GM12878 (cell line): ENCODE data around the gene ZBTB22. TPM values are rescaled to one million over a fixed set of nuclear protein-coding genes. Genes with fewer than 3 reads are reported as not detected.

Experiments used
- ATAC-seq: fragments of 200-7000 bp; cut with Tn5 transposase; 3 replicates; pipeline ENCODE4 v1.9.1; 2020; ENCODE audit warnings: mild to moderate bottlenecking, moderate library complexity
- BruUV-seq: library from RNA; stranded (reverse); fragments of 400-500 nt; replicated peaks from 2 replicates; lab custom pipeline; 2021; lab: Mats Ljungman, UMichigan
- CTCF ChIA-PET: fragments of 300-600 bp; sonication (Branson Sonifier 250); formaldehyde crosslinking; extraction: SDS; loops from one replicate; lab custom pipeline; 2021; ENCODE audit warnings: inconsistent platforms; lab: Yijun Ruan, JAX
- POLR2A ChIA-PET: fragments of 350-600 bp; formaldehyde crosslinking; extraction: SDS; loops from one replicate; lab custom pipeline; 2021; ENCODE audit warnings: inconsistent platforms; lab: Charles Lee
- RAD21 ChIA-PET: fragments of 300-600 bp; sonication (Branson Sonifier 250); formaldehyde crosslinking; loops from one replicate; lab custom pipeline; 2023; ENCODE audit warnings: antibody characterized with exemption; ENCODE audit not compliant: unreplicated experiment; lab: Charles Lee
- SMC1A ChIA-PET: fragments of 300-600 bp; sonication (Branson Sonifier 250); formaldehyde crosslinking; loops from one replicate; lab custom pipeline; 2023; ENCODE audit not compliant: unreplicated experiment, uncharacterized antibody; lab: Charles Lee
- DNase-seq: peaks from one replicate; pipeline ENCODE4 v3.0.0-alpha.2; 2011; ENCODE audit warnings: low read depth, low spot score
- FAIRE-seq: peaks from 3 replicates; lab custom pipeline; 2011; peaks lifted over from hg19 to GRCh38; lab: Jason Lieb, UNC
- H2AFZ ChIP-seq: 2 replicates; pipeline ENCODE4 v1.6.0; 2011; ENCODE audit warnings: low read depth, low read length, control low read depth; ENCODE audit not compliant: control insufficient read depth
- H3K27ac ChIP-seq: 2 replicates; pipeline ENCODE4 v1.5.1; 2011; ENCODE audit warnings: control low read depth; ENCODE audit not compliant: control insufficient read depth, insufficient read depth
- H3K27me3 ChIP-seq, 2 experiments: replicated peaks in 1 of 2; 2 replicates each; pipeline versions ENCODE4 v1.6.0 to v1.6.1; 2011; ENCODE audit warnings: low read length in 1 of 2; ENCODE audit not compliant: control insufficient read depth in 2 of 2, insufficient read depth in 2 of 2
- H3K36me3 ChIP-seq, 2 experiments: 2 replicates each; pipeline ENCODE4 v1.5.1; 2011; ENCODE audit warnings: low read length in 1 of 2; ENCODE audit not compliant: control insufficient read depth in 2 of 2, insufficient read depth in 2 of 2
- H3K4me1 ChIP-seq: 2 replicates; pipeline ENCODE4 v1.6.1; 2011; ENCODE audit warnings: mild to moderate bottlenecking, low read length, moderate library complexity, mixed read lengths; ENCODE audit not compliant: control insufficient read depth, insufficient read depth
- H3K4me2 ChIP-seq: 2 replicates; pipeline ENCODE4 v1.6.0; 2011; ENCODE audit warnings: control low read depth; ENCODE audit not compliant: control insufficient read depth, insufficient read depth
- H3K4me3 ChIP-seq: fragments of 200-600 bp; sonication (generic); 2 replicates; pipeline ENCODE4 v1.5.1; 2016
- H3K79me2 ChIP-seq: 2 replicates; pipeline ENCODE4 v1.6.0; 2011; ENCODE audit warnings: low read length; ENCODE audit not compliant: control insufficient read depth, insufficient read depth
- H3K9ac ChIP-seq: 2 replicates; pipeline ENCODE4 v1.8.0; 2011; ENCODE audit warnings: low read length, control low read depth, mixed read lengths; ENCODE audit not compliant: control insufficient read depth, insufficient read depth
- H3K9me3 ChIP-seq: replicated peaks from 3 replicates; pipeline ENCODE4 v1.5.1; 2011; ENCODE audit warnings: mild to moderate bottlenecking, low read length; ENCODE audit not compliant: control insufficient read depth, insufficient read depth
- H4K20me1 ChIP-seq: 2 replicates; pipeline ENCODE4 v1.6.0; 2011; ENCODE audit not compliant: control insufficient read depth, insufficient read depth
- BMI1 ChIP-seq: fragments of 450-650 bp; IDR thresholded peaks from 2 replicates; pipeline ENCODE4 v1.6.1; 2016; ENCODE audit warnings: mild to moderate bottlenecking, moderate library complexity, borderline replicate concordance
- EGR1 ChIP-seq, 2 experiments: IDR thresholded peaks; 1 replicate in 1 of 2; 2 replicates in 1 of 2; pipeline ENCODE4 v1.6.1; 2011 to 2012; ENCODE audit warnings: low read depth in 2 of 2, low read length in 2 of 2, borderline replicate concordance in 1 of 2, mild to moderate bottlenecking in 1 of 2, moderate library complexity in 1 of 2
- ELK1 ChIP-seq: IDR thresholded peaks from 2 replicates; pipeline ENCODE4 v1.6.1; 2012; ENCODE audit warnings: low read depth, low read length, improper control_type of control experiment
- FOXK2 ChIP-seq: fragments of 450-650 bp; IDR thresholded peaks from 2 replicates; pipeline ENCODE4 v1.6.1; 2017; ENCODE audit warnings: mild to moderate bottlenecking, moderate library complexity
- MXI1 ChIP-seq: fragments of 150-350 bp; IDR thresholded peaks from 2 replicates; pipeline ENCODE4 v1.6.1; 2011; ENCODE audit warnings: low read depth, mild to moderate bottlenecking, inconsistent platforms, low read length, improper control_type of control experiment
- NFIC ChIP-seq: IDR thresholded peaks from 2 replicates; pipeline ENCODE4 v1.6.1; 2012; ENCODE audit warnings: low read depth, mild to moderate bottlenecking, inconsistent platforms, low read length, moderate library complexity
- PAX8 ChIP-seq: fragments of 450-650 bp; IDR thresholded peaks from 2 replicates; pipeline ENCODE4 v1.6.1; 2017; ENCODE audit warnings: mild to moderate bottlenecking, moderate library complexity
- POLR2A ChIP-seq: IDR thresholded peaks from 2 replicates; pipeline ENCODE4 v1.6.1; 2011; ENCODE audit warnings: low read depth, mild to moderate bottlenecking, low read length
- POLR2AphosphoS2 ChIP-seq: IDR thresholded peaks from 2 replicates; pipeline ENCODE4 v1.6.1; 2011; ENCODE audit warnings: low read depth, mild to moderate bottlenecking, low read length, improper control_type of control experiment, moderate library complexity
- PRDM15 ChIP-seq: fragments of 450-650 bp; formaldehyde crosslinking; IDR thresholded peaks from 2 replicates; pipeline ENCODE4 v1.4.0; 2020; ENCODE audit warnings: mild to moderate bottlenecking, moderate library complexity
- SMC3 ChIP-seq: IDR thresholded peaks from 2 replicates; pipeline ENCODE4 v1.6.1; 2011; ENCODE audit warnings: low read length, improper control_type of control experiment, borderline replicate concordance
- SPI1 ChIP-seq: IDR thresholded peaks from 2 replicates; pipeline ENCODE4 v1.6.1; 2011; ENCODE audit warnings: low read depth, mild to moderate bottlenecking, low read length, moderate library complexity, borderline replicate concordance; ENCODE audit not compliant: insufficient read depth
- TARDBP ChIP-seq: IDR thresholded peaks from 2 replicates; pipeline ENCODE4 v1.6.1; 2016; ENCODE audit warnings: borderline replicate concordance
- ZNF207 ChIP-seq: fragments of 450-650 bp; IDR thresholded peaks from 2 replicates; pipeline ENCODE4 v1.6.1; 2014; ENCODE audit warnings: antibody characterized with exemption, mild to moderate bottlenecking, borderline replicate concordance
- ZNF592 ChIP-seq: fragments of 450-650 bp; IDR thresholded peaks from 2 replicates; pipeline ENCODE4 v1.6.1; 2017; ENCODE audit warnings: mild to moderate bottlenecking, moderate library complexity
- WGBS: methylation state at CpG from one replicate; pipeline ENCODE4 v1.1.6; 2016; ENCODE audit warnings: low lambda C conversion rate; ENCODE audit not compliant: insufficient replicate concordance, insufficient coverage; ENCODE audit errors: missing lambda C conversion rate; 5-methylcytosine and 5-hydroxymethylcytosine counted together
- in situ Hi-C: fragments of 300-500 bp; cut with MboI; formaldehyde crosslinking; loops from 9 replicates; pipeline ENCODE4 v1.14.3; 2018; ENCODE audit warnings: mixed read lengths
- intact Hi-C: fragments of 100-400 bp; cut with micrococcal nuclease; formaldehyde crosslinking; loops from one replicate; pipeline ENCODE4 v1.14.2; 2022; ENCODE audit not compliant: unreplicated experiment
- polyA plus RNA-seq, 11 experiments: library from polyadenylated mRNA; depleted of rRNA in 4 of 11; unstranded in 6 of 11; stranded (reverse) in 5 of 11; fragments of >200 nt; fragmentation: Nextera tagmentation in 4 of 11; fragmentation: Illumina TruSeq in 1 of 11; extraction: Ambion mirVana in 4 of 11; extraction: Trizol in 1 of 11; gene quantifications; 1 replicate in 1 of 11; 2 replicates in 10 of 11; pipeline versions ENCODE4 v1.2.1 to v1.2.3, GENCODE V29; 2011 to 2016; ENCODE audit warnings: inconsistent platforms in 2 of 11, missing spikeins in 2 of 11, low read depth in 1 of 11
- total RNA-seq, 4 experiments: library from RNA; depleted of rRNA in 3 of 4; stranded (reverse); fragments of >200 nt in 3 of 4; fragmentation: Illumina TruSeq in 1 of 4; extraction: Trizol in 1 of 4; gene quantifications; 2 replicates each; pipeline versions ENCODE4 v1.2.1 to v1.2.3, GENCODE V29; 2013 to 2021

Gene ZBTB22
- total and polyA plus RNA-seq, 10 of the 15 experiments (the other 5 are each of a cell fraction or from before 2014, with no cell fraction given): 0.11 to 9.9 (median 4.8) TPM

- FAIRE-seq: no peak
- SMC1A ChIA-PET: no interaction called here
Observed at GRCh38 chr6:33339193-33339592, 21.6 kb upstream of the ZBTB22 start.

More at GRCh38 chr6:33339193-33339592, 21.6 kb upstream of the ZBTB22 start:
- DNase-seq (no peak), ATAC-seq (no peak)
- no peak overlapping the region for H3K27ac ChIP-seq
- in situ Hi-C loops (no loop called here), intact Hi-C loops (no loop called here)
- CTCF ChIA-PET: no interaction called here
- H3K4me3 ChIP-seq: no peak overlapping the region
- POLR2A ChIA-PET: no interaction called here
- peaks cover 13% of the 10 kb centered on the region for H3K4me1 ChIP-seq
- no peak overlapping the region for H3K9ac ChIP-seq
- no peaks in the 10 kb centered on the region for H4K20me1 ChIP-seq
- 72% methylated on average over 6 of the region's 6 CpGs for WGBS
- RAD21 ChIA-PET: no interaction called here
- H3K4me2 ChIP-seq: no peak overlapping the region
- no peaks in the 10 kb centered on the region for H3K79me2 ChIP-seq
- no peaks in the 10 kb centered on the region for H3K36me3 ChIP-seq
- no peaks in the 10 kb centered on the region for H3K9me3 ChIP-seq
- BruUV-seq: no TSS peak
- H2AFZ ChIP-seq: no peak overlapping the region
- no peaks in the 10 kb centered on the region for H3K27me3 ChIP-seq
- TF ChIP-seq ZNF207: no peak
- TF ChIP-seq NFIC: no peak
- TF ChIP-seq FOXK2: no peak
- TF ChIP-seq EGR1 (IDR thresholded peaks at IDR 0.05; ENCODE audit: borderline replicate concordance in 1 of 2, low read depth in 2 of 2, low read length in 2 of 2): no peak
- no peak for TF ChIP-seq ELK1
- TF ChIP-seq ZNF592: no peak
- TF ChIP-seq PRDM15 (CRISPR knock-in tag): no peak
- no peak for TF ChIP-seq PAX8
- no peak for TF ChIP-seq TARDBP
- no peak for TF ChIP-seq POLR2AphosphoS2
- TF ChIP-seq MXI1: no peak
- no peak for TF ChIP-seq SMC3
- no peak for TF ChIP-seq SPI1
- no peak for TF ChIP-seq BMI1
- TF ChIP-seq POLR2A: no peak
